GM12874 (cell line): ENCODE data around the gene CCDC142.

Source experiments
- TF ChIP-seq, protein P1 (sequence below): IDR thresholded peaks from 2 replicates; pipeline ENCODE4 v1.5.1; 2011; ENCODE audit warnings: low read depth, mild to moderate bottlenecking, control low read depth, low read length, moderate library complexity; ENCODE audit not compliant: insufficient read depth

The CCDC142 gene

GRCh38 chr2:74429487-74430451 lies 53.0 kb downstream of the CCDC142 start:
- TF ChIP-seq, protein P1, sequence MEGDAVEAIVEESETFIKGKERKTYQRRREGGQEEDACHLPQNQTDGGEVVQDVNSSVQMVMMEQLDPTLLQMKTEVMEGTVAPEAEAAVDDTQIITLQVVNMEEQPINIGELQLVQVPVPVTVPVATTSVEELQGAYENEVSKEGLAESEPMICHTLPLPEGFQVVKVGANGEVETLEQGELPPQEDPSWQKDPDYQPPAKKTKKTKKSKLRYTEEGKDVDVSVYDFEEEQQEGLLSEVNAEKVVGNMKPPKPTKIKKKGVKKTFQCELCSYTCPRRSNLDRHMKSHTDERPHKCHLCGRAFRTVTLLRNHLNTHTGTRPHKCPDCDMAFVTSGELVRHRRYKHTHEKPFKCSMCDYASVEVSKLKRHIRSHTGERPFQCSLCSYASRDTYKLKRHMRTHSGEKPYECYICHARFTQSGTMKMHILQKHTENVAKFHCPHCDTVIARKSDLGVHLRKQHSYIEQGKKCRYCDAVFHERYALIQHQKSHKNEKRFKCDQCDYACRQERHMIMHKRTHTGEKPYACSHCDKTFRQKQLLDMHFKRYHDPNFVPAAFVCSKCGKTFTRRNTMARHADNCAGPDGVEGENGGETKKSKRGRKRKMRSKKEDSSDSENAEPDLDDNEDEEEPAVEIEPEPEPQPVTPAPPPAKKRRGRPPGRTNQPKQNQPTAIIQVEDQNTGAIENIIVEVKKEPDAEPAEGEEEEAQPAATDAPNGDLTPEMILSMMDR: no peak

- TF ChIP-seq, protein P1: no peak
Measured at GRCh38 chr2:74428675-74429074, 54.1 kb downstream of the CCDC142 start.

DNA sequence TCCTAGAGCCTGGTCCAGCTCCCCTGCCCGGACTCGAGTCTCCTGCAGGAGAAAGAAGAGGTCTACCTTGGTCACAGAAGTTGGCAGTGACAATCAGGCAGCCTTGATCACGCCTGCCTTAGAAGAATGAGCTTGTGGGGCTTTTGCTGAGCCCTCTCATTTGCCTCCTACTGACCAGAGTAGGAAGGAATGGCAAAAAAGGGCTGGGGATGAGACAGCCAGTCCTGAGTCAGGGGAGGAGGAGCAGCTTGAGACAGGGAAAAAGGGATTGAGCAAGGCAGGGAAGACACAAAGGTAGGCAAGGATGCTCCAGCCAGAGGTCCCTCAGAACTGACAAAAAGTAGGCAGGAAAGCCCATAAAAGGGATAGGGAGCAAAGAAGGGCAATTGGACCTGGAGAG lies 55.2 kb downstream of the CCDC142 start:
- TF ChIP-seq, protein P1: no peak

DNA sequence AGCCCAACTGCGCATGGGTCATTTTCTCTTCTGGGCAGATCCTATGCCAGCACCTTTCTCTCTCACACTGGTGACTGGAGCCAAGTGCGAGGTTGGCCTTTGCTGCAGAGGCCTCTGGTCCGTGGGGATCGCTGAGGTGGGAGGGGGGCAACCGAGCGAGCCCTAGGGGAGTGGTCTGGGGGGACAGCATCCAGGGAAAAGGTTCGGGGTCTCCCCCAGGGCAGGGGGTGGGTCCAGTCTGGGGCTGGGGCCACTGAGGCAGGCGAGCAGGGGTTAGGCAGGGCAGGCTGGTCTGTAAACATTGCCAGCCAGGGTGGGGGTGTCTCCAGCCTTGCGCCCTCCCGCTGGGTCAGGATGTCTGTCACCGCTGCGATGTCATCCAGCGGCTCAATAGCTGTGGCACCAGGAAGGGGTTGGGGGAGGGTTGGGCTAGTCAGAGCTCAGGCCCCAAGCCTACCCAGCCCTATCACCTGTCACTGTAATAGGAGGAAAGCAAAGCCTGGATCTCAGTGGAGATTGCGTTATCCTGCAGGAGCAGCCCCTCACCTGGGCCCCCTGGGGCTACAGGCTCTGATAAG lies 56.5 kb downstream of the CCDC142 start:
- TF ChIP-seq, protein P1: no peak

GRCh38 chr2:74425523-74425922 lies 57.3 kb downstream of the CCDC142 start:
- TF ChIP-seq, protein P1: no peak

GRCh38 chr2:74424995-74425406 lies 57.8 kb downstream of the CCDC142 start:
- TF ChIP-seq, protein P1: no peak

DNA sequence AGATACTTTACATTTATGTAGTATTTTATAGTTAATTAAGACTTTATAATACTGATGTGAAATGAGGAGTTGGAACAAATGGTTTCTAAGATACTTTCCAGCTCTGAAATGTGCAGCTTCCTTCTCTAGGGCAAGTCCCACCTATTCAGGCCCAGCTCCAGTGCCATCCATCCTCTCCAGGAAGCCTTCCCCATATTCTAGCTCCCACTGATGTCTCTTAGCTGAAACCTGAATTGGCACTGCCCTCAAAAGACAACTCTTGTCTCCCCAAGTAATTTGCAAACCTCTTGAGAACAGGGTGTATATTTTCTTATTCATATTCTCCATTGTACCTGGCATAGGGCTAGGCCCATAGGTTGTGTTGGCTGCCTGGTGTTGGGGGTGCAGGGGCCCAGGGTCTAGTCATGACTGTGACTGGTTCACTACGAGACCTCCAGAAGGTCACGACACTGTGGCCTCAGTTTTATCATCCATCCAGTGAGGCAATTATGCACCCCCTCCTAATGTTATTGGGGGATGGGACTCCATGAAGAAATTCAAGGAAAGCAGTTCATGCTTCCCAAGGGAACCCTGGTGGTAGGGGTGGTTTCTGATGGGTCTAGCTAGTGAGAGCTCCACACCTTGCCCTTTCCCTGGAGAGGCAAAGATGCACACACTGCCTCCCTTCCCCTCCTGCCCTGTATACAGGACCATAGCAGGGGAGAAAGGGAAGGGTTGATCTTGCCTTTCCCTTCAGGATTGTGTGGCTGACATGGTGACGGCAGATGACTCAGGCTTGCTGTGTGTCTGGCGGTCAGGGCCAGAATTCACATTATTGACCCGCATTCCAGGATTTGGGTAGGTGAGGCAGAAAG lies 58.4 kb downstream of the CCDC142 start:
- TF ChIP-seq, protein P1: no peak
